GM11168 (cell line): ENCODE results near the gene CBX4.
"Not testable (repeated sequence)": the region's sequence is repeated elsewhere in the genome, so short reads cannot be mapped to it uniquely, and the experiment has no call there.

Experiments
- in situ Hi-C: fragments of 300-500 bp; cut with MboI; formaldehyde crosslinking; loops from one replicate; pipeline ENCODE4 v1.12.0; 2022; ENCODE audit warnings: low sequenced_read_pairs; ENCODE audit not compliant: unreplicated experiment

Gene CBX4

GRCh38 chr17:79861413-79862216 is 22.4 kb upstream of the CBX4 start:
- in situ Hi-C loops: no loop called here

DNA sequence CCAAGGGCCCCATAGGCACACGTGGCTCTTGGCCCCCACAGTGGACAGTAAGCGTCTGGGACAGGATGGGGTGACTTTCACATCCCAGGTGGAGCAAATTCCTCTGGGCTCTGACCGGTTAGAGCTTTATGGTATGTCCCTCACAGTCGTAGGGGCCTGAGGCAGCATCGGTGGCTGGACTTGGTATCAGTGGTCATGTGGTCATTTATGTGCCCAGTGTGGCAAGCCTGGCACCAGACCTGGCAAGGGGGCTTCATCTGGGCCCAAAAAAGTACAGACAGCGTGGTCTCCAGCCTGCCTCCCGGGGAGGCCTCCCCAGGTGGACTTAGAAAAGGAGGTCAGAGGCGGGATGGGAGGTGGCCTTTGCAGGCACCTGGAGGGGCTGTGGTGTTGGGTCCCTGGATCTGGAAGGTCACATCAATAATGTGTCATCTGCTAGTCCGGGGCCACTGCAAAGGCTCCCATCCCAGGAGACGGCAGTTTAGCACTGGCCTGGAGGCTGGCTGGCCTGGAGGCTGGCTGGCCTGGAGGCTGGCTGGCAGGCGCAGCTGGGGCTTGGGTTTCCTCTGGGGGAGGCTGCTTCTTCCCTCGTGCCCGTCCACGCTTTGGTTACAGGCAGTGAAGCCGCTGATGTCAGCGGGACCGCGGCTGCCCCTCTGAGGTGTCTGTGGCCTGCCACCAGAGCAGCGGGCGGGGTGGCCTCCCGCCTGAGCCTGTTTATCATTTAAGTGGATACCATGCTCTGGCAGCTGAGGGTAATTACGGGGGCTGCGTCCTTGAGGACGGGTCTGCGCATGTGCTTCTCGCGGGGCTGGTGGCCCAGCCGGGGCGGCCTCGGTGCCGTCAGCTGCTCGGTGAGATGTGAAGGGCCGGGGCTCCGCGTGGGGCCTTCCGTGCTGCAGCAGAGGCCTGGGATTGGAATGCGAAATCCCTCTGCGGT is 20.7 kb upstream of the CBX4 start:
- in situ Hi-C loops: no loop called here

- in situ Hi-C loops: no loop called here
These were observed 17.9 kb upstream of the CBX4 start for GRCh38 chr17:79857095-79857494.

GRCh38 chr17:79855331-79856124 is 16.3 kb upstream of the CBX4 start:
- in situ Hi-C loops: no loop called here

DNA sequence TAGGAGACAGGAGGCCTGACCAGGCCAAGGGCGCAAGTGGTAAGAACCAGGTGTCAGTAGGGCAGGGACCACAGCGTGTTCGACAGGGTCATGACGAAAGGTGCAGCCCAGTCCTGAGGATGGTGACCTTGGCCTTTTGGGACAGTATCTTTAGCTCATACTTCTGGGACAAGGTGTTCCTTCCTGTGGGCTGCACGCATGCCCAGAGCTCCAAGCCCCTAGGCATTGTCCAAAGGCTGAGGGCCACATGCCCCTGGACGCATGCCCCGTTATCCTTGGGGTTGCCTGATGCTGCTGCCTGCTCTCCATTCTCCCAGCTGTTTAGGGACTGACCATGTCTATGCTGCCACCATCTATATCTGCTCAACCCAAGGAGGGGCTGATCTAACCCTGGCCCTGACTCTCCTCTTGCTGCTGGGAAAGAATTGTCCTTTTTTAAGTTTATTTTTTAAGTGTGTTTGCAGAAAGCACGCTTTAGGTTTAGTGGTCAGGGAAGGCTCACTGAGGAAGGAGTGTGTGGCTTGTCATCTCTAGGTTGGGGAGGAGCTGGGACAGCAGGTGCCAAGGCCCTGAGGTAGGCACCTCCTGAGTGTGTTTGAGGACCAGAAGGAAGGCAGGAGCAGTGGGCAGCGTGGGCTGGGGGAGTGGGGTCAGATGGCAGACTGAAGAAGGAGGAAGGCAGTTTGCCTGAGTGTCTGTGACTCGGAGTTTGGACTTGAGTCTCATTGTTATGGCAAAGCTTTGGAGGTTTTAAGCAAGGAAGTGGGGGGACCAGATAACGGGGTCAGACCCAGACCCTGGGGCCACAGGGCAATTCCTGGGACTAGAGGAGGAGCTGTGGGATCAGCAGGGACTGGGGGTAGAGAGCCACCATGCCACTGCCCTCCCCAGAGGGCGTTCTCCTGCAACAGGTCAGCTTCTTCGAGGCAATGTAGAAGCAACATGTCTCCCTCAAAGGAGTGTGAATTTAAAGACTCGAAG is 15.1 kb upstream of the CBX4 start:
- in situ Hi-C loops: no loop called here

- in situ Hi-C loops: not testable (repeated sequence)
These were observed 13.9 kb upstream of the CBX4 start for GRCh38 chr17:79853168-79853567.

GRCh38 chr17:79852748-79853147 is 13.5 kb upstream of the CBX4 start:
- in situ Hi-C loops: no loop called here

DNA sequence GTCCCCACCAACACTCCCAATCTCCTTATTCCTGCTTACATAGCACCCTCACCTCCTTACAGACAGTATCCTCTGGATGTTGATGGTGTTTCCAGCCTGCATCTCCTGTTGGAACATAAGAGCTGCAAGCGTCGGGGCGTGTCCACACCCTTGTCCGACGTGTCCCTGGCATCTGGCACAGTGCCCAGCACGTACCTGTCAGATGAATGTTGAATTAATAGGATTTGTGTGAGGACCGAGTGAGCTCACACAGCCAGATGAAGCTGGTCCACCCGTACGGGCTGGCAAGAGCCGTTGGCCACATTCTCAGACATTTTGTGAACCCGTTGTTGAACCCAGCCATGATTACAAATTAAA is 12.2 kb upstream of the CBX4 start:
- in situ Hi-C loops: no loop called here

GRCh38 chr17:79850571-79851460 is 11.6 kb upstream of the CBX4 start:
- in situ Hi-C loops: no loop called here

GRCh38 chr17:79849953-79850352 is 10.7 kb upstream of the CBX4 start:
- in situ Hi-C loops: loop anchor here (5.0 kb wide), 1 partner anchor 43 kb away; no protein-coding TSS in a partner anchor

- in situ Hi-C loops: loop anchor here (5.0 kb wide), 1 partner anchor 41 kb away; no protein-coding TSS in a partner anchor
These were observed 9.1 kb upstream of the CBX4 start for GRCh38 chr17:79848370-79848766.

- in situ Hi-C loops: loop anchor here (5.0 kb wide), 1 partner anchor 41 kb away; no protein-coding TSS in a partner anchor
These were observed 8.6 kb upstream of the CBX4 start for GRCh38 chr17:79847698-79848369.

DNA sequence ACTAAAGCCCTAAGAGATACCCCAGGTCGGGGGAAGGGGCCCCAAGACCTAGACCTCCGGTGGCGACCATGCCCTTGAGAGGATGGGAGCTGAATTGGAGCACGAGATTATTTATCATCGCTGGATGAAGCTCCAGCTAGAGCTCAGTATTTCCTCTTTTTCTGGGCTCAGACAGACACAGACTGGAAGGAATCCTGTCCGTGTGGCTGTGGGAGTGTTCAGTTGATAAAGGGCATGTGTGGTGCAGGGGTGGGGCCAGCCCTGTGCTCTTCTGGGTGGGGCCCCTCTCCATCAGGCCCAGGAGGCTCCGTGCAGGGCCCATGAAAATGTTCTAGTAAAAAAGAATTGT is 6.3 kb upstream of the CBX4 start:
- in situ Hi-C loops: loop anchor here (5.0 kb wide), 1 partner anchor 38 kb away; no protein-coding TSS in a partner anchor

GRCh38 chr17:79844869-79845600 is 5.8 kb upstream of the CBX4 start:
- in situ Hi-C loops: loop anchor here (5.0 kb wide), 1 partner anchor 38 kb away; no protein-coding TSS in a partner anchor

GRCh38 chr17:79843816-79844800 is 4.9 kb upstream of the CBX4 start:
- in situ Hi-C loops: no loop called here

- in situ Hi-C loops: no loop called here
These were observed 4.2 kb upstream of the CBX4 start for GRCh38 chr17:79843474-79843815.
